NCI-H1105 (cell line): Measurements from ENCODE around the gene EGLN2.
"Not testable (repeated sequence)": the region's sequence is repeated elsewhere in the genome, so short reads cannot be mapped to it uniquely, and the experiment has no call there.

Experiments
- DNase-seq: peaks from one replicate; lab custom pipeline; 2025; lab: John Stamatoyannopoulos, UW

EGLN2 gene

GRCh38 chr19:40819479-40820234, 20.7 kb downstream of the EGLN2 start:
- DNase-seq = not testable (repeated sequence)

DNA sequence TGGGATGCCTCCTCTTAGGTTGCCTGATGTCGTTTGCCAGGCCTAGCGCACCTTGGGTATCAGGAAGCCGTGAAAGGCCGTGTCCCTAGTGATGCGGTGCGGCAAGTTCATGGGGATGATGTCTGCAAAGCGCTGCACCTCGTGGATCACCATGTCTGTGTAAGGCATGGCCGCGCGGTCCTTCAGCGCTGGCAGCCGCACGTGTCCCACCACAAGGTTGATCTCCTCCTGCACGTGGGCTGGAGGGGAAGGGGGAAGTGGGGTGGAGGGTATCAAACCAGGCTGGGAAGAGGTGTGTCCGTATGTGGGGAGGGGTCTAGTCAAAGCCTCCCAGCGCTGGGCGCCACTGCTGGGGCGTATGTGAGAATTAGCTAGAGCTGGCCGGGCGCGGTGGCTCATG, 23.2 kb downstream of the EGLN2 start:
- no peak for DNase-seq

GRCh38 chr19:40822704-40823553, 23.9 kb downstream of the EGLN2 start:
- DNase-seq = not testable (repeated sequence)

- DNase-seq = not testable (repeated sequence)
These were observed 25.9 kb downstream of the EGLN2 start for GRCh38 chr19:40824916-40825315.

DNA sequence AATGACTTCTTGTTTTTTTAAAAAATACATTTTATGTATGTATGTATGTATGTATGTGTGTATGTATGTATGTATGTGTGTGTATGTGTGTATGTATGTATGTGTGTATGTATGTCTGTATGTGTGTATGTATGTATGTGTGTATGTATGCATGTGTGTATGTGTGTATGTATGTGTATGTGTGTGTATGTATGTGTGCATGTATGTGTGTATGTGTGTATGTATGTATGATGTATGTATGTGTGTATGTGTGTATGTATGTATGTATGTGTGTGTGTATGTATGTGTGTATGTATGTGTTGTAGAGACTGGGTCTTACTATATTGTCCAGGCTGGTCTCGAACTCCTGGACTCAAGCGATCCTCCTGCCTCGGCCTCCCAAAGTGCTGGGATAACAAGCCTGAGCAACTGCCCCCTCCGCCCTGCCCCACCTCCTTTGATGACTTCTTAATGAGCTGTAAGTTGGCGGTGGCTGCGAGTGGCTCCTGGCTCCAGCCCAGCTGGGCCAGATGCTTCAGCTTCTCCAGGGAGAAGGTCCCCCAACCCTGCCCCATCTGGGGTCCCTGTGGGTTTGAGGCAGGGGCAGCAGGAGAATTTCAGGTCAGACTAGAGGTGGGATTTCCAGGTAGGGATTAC, 26.6 kb downstream of the EGLN2 start:
- DNase-seq = not testable (repeated sequence)

GRCh38 chr19:40826312-40826698, 27.3 kb downstream of the EGLN2 start:
- not testable (repeated sequence) for DNase-seq

DNA sequence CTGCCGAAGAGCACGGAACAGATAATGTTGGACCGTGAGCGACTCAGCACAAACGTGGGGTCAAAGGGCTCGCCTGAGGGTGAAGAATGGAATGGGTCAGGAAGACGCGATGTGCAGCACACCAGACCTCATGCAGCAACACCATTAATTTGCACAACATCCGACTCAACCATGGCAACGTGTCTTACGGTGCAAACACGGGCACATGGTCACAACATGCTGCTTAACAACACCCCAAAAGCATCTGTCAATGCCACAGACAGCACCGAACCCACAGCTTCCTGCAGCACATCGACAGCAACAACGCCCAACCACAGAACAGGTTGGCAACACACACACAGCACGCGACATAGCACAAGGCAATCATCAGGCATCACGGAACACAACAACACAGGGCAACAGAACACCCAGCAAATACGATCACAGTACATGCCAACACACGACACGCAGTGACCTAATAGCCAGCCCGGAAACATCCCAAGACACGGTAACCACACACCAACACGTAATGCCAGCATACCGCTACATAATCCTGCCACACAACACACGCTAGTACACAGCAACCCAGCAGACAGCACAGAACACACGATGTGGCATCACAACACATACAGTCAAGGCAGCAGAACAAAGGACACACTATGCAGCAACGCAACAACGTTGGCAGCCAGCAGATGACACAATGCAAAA, 27.9 kb downstream of the EGLN2 start:
- not testable (repeated sequence) for DNase-seq

GRCh38 chr19:40827386-40828247, 28.6 kb downstream of the EGLN2 start:
- no peak for DNase-seq

DNA sequence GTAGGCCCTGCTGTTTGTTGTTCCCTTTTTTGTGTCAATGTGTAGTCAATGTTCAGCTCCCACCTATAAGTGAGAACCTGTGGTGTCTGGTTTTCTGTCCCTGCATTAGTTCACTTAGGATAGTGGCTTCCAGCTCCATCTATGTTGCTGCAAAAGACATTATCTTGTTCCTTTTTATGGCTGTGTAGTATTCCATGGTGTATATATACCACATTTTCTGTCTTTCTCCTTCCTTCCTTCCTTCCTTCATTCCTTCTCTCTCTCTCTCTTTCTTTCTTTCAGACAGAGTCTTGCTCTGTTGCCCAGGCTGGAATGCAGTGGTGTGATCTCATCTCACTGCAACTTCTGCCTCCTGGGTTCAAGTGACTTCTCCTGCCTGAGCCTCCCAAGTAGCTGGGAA, 30.2 kb downstream of the EGLN2 start:
- no peak for DNase-seq

DNA sequence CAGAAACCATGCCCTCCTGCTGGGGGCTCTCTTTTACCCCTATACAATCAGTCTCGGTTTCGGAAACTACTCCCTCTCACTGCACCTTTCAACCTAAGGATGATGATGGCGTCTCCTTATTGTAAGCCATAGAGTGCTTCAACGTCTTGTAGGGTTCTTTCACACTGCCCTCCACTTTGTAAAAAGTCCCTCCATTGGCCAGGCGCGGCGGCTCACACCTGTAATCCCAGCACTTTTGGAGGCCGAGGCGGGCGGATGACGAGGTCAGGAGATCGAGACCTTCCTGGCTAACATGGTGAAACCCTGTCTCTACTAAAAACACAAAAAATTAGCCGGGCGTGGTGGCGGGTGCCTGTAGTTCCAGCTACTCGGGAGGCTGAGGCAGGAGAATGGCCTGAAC, 31.8 kb downstream of the EGLN2 start:
- DNase-seq = not testable (repeated sequence)

GRCh38 chr19:40831502-40832430, 32.8 kb downstream of the EGLN2 start:
- no peak for DNase-seq

GRCh38 chr19:40832431-40832790, 33.4 kb downstream of the EGLN2 start:
- not testable (repeated sequence) for DNase-seq

- not testable (repeated sequence) for DNase-seq
These were observed 34.9 kb downstream of the EGLN2 start for GRCh38 chr19:40833728-40834533.

DNA sequence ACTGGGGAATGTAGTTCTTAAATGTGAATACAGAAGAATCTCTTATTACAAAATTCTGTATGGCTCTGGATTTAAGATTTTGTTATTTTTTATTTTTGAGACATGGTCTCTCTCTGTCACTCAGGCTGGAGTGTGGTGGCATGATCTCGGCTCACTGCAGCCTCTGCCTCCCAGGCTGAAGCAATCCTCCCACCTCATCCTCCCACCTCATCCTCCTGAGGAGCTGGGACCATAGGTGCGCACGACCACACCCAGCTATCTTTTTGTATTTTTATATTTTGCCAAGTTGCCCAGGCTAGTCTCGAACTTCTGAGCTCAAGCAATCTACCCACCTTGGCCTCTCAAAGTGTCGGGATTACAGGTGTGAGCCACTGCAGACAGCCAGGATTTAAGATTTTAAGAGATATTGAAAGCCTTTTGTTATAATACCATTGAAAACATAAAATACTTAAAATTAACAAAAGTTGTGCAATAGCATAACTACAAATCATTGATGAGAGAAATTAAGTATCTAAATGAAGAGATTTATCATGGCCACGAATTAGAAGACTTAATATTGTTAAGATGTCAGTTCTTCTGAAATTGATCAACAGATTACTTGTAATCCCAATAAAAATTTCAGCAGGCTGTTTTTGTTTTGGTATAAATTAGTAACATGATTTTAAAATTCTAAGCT, 37.9 kb downstream of the EGLN2 start:
- DNase-seq = no peak

DNA sequence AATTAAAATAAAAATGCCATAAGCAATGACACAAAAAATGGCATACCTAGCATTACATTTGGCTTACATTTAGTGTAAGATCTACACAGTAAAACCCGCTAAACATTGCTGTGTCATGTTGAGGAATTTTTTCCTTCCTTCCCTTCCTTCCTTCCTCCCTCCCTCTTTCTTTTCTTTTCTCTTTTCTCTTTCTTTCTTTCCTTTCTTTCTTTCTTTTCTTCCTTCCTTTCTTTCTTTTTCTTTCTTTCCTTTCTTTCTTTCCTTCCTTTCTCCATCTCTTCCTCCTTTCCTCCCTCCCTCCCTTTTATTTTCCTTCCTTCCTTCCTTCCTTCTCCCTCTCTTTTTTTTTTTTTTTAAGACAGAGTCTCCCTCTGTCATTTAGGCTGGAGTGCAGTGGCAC, 39.5 kb downstream of the EGLN2 start:
- not testable (repeated sequence) for DNase-seq

- not testable (repeated sequence) for DNase-seq
These were observed 43.0 kb downstream of the EGLN2 start for GRCh38 chr19:40842012-40842411.

DNA sequence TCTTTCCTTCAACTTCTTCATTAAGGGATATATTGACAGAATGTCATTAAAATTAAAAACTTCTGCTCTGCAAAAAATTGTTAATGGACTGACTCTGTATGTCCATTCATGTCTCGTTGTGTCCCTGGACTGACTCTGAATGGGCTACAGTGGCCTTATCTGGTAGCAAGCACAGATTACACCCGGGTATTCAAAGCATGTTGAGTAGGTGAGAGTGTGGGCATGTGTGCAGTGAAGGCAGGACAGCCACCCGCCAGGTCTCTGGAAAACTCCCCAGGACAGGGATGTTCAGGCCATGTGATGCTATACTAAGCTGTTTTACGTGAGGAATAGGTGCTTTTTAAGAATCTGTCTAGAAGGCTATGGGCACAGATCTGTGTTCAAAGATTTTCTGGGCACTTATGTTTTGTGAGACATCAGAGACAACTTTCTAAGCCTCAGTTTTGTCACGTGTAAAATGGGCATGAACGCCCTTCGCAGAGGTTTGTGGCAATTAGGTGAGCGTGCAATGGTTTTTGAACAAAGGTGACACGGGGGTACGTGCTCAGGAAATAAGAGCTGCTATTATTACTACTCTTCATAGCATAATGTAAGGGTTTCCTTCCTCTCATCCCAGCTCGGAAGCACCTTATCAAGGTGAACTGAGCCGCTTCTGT, 44.1 kb downstream of the EGLN2 start:
- not testable (repeated sequence) for DNase-seq

- DNase-seq = not testable (repeated sequence)
These were observed 44.7 kb downstream of the EGLN2 start for GRCh38 chr19:40843653-40844052.
